ENCODE data around the gene ASGR2. TPM values are rescaled to one million over a fixed set of nuclear protein-coding genes. Genes with fewer than 3 reads are reported as not detected.

The ASGR2 gene
- total RNA-seq, 2 experiments from 2014 or later = not detected

DNA sequence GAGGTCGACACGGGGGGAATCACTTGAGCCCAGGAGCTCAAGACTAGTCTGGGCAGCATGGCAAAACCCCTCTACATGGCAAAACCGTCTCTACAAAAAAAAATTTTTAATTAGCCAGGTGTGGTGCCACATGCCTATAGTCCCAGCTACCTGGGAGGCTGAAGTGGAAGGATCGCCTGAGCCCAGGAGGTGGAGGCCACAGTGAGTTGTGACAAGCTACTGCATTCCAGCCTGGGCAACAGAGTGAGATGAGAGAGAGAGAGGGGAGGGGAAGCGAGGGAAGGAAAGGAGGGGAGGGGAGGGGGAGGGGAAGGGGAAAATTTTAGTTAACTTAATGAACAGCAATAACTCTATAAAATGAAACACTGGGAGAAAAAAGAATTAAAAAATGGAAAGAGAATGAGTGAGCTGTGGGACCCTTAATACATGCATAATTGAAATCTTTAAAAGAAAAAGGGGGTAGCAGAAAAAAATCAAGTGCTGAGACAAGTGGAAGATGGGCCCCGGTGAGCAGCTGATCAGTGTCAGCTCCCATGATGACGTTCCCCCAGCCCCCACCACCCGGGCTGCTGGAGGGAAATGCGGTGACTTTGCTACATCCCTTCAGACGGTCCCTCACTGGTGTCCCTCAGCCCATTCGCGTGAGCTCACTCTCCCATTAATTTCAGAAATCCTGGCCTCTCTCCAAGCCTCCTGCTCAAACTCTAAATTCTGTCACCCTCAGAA, 2.7 kb downstream of the ASGR2 start:
- CTCF ChIA-PET = interaction anchor here (1.3 kb wide), 1 partner anchor 22 kb away, joined by 3 read pairs; no protein-coding TSS in a partner anchor
- no peaks in the 10 kb centered on the region for H3K9me3 Mint-ChIP-seq
- POLR2A ChIA-PET = no interaction called here
- ATAC-seq = no peak
- no peak overlapping the region for H3K27ac Mint-ChIP-seq
- peaks cover 6% of the 10 kb centered on the region for H3K4me1 Mint-ChIP-seq (ENCODE audit: low read depth)
- DNase-seq = no peak
- TF ChIP-seq, protein P1, sequence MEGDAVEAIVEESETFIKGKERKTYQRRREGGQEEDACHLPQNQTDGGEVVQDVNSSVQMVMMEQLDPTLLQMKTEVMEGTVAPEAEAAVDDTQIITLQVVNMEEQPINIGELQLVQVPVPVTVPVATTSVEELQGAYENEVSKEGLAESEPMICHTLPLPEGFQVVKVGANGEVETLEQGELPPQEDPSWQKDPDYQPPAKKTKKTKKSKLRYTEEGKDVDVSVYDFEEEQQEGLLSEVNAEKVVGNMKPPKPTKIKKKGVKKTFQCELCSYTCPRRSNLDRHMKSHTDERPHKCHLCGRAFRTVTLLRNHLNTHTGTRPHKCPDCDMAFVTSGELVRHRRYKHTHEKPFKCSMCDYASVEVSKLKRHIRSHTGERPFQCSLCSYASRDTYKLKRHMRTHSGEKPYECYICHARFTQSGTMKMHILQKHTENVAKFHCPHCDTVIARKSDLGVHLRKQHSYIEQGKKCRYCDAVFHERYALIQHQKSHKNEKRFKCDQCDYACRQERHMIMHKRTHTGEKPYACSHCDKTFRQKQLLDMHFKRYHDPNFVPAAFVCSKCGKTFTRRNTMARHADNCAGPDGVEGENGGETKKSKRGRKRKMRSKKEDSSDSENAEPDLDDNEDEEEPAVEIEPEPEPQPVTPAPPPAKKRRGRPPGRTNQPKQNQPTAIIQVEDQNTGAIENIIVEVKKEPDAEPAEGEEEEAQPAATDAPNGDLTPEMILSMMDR (IDR thresholded peaks at IDR 0.05) = no peak
- no peaks in the 10 kb centered on the region for H3K27me3 Mint-ChIP-seq
- intact Hi-C loops (cut with micrococcal nuclease) = no loop called here
- no peaks in the 10 kb centered on the region for H3K36me3 Mint-ChIP-seq (ENCODE audit: low read depth)
- no peak overlapping the region for H3K4me3 Mint-ChIP-seq

DNA sequence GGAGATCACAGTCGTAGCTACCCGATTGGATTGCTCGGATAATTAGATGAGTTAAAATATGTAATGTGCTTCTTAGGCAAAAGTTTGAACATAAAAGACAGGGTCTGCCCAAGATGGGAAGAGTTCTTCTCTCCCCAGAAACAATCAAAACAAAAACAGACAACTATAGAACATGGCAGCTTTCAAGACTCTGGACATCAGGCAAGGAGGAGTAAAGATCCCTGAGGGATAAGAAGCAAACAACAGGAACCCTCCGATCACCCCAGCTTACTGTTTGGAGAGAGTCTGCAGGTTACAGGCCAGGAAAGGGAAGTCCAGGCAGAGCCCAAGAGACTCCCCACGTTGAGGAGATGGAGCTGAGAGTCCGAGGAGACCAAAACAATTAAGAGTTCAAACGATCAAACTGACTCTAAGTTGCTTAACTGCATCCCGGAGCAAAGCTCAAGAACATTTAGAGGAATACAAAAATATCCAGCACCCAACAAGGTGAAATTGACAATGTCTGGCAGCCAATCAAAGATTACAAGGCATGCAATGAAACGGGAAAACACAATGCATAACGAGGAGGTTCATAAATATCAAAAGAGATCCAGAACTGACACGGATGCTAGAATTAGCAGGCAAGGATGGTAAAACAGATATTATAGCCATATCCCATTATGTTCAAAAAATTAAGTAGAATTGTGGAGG, 3.9 kb downstream of the ASGR2 start:
- TF ChIP-seq, protein P1 (IDR thresholded peaks at IDR 0.05) = no peak
- H3K27ac Mint-ChIP-seq = no peak overlapping the region
- ATAC-seq (no peak), DNase-seq (no peak)
- H3K36me3 Mint-ChIP-seq (ENCODE audit: low read depth) = no peaks in the 10 kb centered on the region
- POLR2A ChIA-PET = no interaction called here
- H3K4me3 Mint-ChIP-seq = no peak overlapping the region
- no peaks in the 10 kb centered on the region for H3K27me3 Mint-ChIP-seq
- intact Hi-C loops (cut with micrococcal nuclease) = no loop called here
- peaks cover 6% of the 10 kb centered on the region for H3K4me1 Mint-ChIP-seq (ENCODE audit: low read depth)
- CTCF ChIA-PET = interaction anchor here (1.0 to 1.2 kb wide), 2 partner anchors 23 to 75 kb away, joined by 3 to 6 read pairs; no protein-coding TSS in a partner anchor
- no peaks in the 10 kb centered on the region for H3K9me3 Mint-ChIP-seq

DNA sequence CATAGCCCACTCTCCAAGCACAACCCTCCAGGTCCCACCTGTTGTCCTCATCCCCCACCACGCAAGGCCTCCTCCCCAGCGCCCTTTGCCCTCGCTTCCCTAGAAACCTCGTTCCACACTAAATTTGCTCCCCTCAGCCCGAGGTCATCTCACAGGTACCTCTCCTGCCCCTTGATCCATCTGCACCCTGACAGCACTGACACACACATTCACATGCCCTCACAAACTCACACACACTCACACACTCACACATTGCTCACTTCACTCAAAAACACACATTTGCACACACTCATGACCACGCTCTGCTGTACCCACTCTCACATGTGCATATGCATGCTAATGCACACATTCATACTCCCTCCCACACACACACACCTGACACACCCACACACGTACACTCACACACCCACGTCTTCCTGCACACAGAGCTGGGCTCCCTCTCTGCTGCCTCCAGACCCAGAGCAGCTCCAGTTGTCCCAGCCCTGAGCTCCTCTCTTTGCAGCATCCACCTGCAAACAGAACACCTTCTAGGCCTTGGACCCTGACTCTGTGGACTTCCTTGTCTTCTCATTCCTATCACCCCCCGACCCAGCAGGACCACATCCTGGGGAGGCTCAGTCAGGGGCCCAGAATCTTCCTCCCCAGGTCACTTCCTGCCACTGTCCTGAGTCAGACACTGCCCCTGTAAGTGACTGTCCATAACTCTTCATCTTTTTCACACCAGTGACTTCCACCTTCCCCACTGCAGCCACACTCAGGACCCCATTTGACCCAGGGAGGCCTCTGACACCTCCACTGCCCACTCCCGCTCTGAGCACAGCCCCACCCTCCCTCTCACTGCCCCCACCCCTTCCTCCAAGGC, 4.9 kb downstream of the ASGR2 start:
- ATAC-seq = no peak
- DNase-seq = no peak
- intact Hi-C loops (cut with micrococcal nuclease) = no loop called here
- Mint-ChIP-seq H3K4me1 (ENCODE audit: low read depth) (peaks cover 6% of the 10 kb centered on the region), H3K9me3 (no peaks in the 10 kb centered on the region), H3K36me3 (ENCODE audit: low read depth) (no peaks in the 10 kb centered on the region), H3K4me3 (no peak overlapping the region), H3K27ac (no peak overlapping the region), H3K27me3 (no peaks in the 10 kb centered on the region)
- POLR2A ChIA-PET = no interaction called here
- TF ChIP-seq, protein P1 (IDR thresholded peaks at IDR 0.05) = no peak
- CTCF ChIA-PET = interaction anchor here (0.8 to 1.6 kb wide), 4 partner anchors 8 to 76 kb away, joined by 3 to 6 read pairs (median 4); no protein-coding TSS in a partner anchor

DNA sequence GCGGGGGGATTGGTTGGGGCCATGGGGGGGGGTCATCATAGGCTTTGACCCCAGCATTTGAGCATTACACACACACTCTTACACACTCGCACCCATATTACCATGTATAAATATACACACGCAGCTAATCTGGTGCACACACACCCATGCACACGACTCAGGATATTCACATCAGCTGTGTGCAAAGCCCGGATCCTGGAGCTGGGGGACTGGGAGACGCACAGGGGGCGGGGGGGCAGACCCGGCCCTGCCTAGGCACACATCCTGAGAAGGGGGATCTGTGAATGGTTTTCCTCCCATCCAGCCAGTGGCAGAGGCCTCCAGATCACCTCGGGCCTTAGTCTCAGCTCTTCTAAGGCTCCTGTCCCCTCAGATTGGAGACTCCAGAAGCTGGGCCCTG, 5.6 kb downstream of the ASGR2 start:
- CTCF ChIA-PET = interaction anchor here (0.8 to 1.6 kb wide), 2 partner anchors 9 to 57 kb away, joined by 3 to 4 read pairs; no protein-coding TSS in a partner anchor
- H3K4me3 Mint-ChIP-seq = no peak overlapping the region
- DNase-seq (no peak), ATAC-seq (no peak)
- intact Hi-C loops (cut with micrococcal nuclease) = no loop called here
- H3K9me3 Mint-ChIP-seq = no peaks in the 10 kb centered on the region
- peaks cover 6% of the 10 kb centered on the region for H3K4me1 Mint-ChIP-seq (ENCODE audit: low read depth)
- TF ChIP-seq, protein P1 (IDR thresholded peaks at IDR 0.05) = no peak
- H3K27me3 Mint-ChIP-seq = no peaks in the 10 kb centered on the region
- no peak overlapping the region for H3K27ac Mint-ChIP-seq
- POLR2A ChIA-PET = no interaction called here
- no peaks in the 10 kb centered on the region for H3K36me3 Mint-ChIP-seq (ENCODE audit: low read depth)

All from activated CD8-positive, alpha-beta T cell treated with anti-CD3 and anti-CD28 coated beads for 36 hours (primary cell).